Subcutaneous adipose tissue (tissue), 4 donors: ENCODE measurements around the gene NSUN3. TPM values are rescaled to one million over a fixed set of nuclear protein-coding genes. Genes with fewer than 3 reads are reported as not detected.

ENCODE experiments used
- total RNA-seq, 4 donors: library from RNA; depleted of rRNA; stranded (reverse); fragments of >200 nt; gene quantifications; one replicate each; pipeline ENCODE4 v1.1.0, GENCODE V29; 2016
- TF ChIP-seq, protein P1 (sequence below): fragments of 450-650 bp; IDR thresholded peaks from one replicate; pipeline ENCODE4 v1.5.1; 2016; ENCODE audit warnings: low read depth, mild to moderate bottlenecking, control low read depth, antibody characterized with exemption, moderate library complexity

Gene NSUN3
- total RNA-seq, 4 donors from 2014 or later, result 8.7 to 11.0 (median 11.0) TPM

DNA sequence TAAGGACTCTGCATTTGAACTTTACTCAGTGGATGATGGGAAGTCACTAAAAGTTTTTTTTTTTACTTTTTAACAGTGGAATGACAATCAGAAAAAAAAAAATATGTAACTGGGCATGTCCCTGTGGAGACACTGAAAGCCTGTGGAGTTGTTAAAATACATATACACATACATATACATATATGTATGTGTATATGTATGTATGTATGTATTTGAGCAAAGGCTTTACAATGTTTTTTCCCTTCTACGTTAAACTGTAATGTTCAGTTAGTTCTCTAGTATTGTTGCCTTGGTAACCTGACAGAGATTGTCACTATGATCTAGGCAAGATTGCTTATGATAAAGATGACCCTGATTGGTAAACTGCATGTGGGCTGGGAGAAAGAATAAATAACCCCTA lies 30.3 kb downstream of the NSUN3 start:
- TF ChIP-seq, protein P1, sequence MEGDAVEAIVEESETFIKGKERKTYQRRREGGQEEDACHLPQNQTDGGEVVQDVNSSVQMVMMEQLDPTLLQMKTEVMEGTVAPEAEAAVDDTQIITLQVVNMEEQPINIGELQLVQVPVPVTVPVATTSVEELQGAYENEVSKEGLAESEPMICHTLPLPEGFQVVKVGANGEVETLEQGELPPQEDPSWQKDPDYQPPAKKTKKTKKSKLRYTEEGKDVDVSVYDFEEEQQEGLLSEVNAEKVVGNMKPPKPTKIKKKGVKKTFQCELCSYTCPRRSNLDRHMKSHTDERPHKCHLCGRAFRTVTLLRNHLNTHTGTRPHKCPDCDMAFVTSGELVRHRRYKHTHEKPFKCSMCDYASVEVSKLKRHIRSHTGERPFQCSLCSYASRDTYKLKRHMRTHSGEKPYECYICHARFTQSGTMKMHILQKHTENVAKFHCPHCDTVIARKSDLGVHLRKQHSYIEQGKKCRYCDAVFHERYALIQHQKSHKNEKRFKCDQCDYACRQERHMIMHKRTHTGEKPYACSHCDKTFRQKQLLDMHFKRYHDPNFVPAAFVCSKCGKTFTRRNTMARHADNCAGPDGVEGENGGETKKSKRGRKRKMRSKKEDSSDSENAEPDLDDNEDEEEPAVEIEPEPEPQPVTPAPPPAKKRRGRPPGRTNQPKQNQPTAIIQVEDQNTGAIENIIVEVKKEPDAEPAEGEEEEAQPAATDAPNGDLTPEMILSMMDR, result no peak

- TF ChIP-seq, protein P1, result no peak
Measured at GRCh38 chr3:94095111-94095510, 32.2 kb downstream of the NSUN3 start.

- TF ChIP-seq, protein P1, result no peak
Measured at GRCh38 chr3:94098452-94098851, 35.6 kb downstream of the NSUN3 start.

GRCh38 chr3:94099311-94099710 lies 36.5 kb downstream of the NSUN3 start:
- TF ChIP-seq, protein P1, result no peak

DNA sequence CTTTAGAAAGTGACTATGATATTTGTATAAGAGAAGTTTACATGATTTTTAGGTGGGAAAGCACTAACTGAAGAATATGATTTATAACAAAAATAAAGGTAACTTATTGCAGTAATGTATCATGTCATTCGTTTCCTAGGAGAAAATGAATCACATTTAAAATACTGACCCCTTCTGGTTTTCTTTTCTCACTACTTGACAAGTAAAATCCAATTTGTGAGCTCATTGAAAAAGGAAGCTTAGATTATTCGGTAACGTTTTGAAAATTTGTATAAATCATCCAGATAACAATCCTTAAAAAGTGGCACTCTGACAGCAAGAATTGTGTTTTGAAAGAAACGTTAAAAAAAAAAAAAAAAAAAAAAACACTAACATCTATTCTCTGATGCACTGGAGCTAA lies 39.0 kb downstream of the NSUN3 start:
- TF ChIP-seq, protein P1, result no peak

GRCh38 chr3:94106268-94106667 lies 43.4 kb downstream of the NSUN3 start:
- TF ChIP-seq, protein P1, result no peak

DNA sequence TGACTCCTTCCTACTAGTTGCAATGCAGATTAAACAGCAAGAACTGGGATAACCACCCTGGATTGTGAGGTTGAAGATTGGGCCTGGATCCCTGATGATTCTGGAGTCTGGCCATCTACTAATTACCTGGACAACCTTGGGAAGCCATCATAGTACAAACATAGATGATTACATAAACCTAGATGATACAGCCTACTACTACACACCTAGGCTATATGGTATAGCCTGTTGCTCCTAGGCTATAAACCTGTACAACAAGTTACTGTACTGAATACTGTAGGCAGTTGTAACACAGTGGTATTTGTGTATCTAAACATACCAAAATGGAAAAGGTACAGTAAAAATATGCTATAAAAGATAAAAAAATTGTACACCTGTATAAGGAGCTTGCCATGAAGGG lies 48.0 kb downstream of the NSUN3 start:
- TF ChIP-seq, protein P1, result no peak
